Panc1 (cell line): ENCODE data around the gene SNX10.

Source experiments
- CTCF ChIP-seq: fragments of 450-650 bp; IDR thresholded peaks from 2 replicates; pipeline ENCODE4 v1.5.1; 2017; ENCODE audit warnings: mild to moderate bottlenecking
- POLR2AphosphoS5 ChIP-seq: IDR thresholded peaks from 2 replicates; pipeline ENCODE4 v1.6.1; 2012; ENCODE audit warnings: mild to moderate bottlenecking, low read depth, low read length, moderate library complexity
- SIN3A ChIP-seq: IDR thresholded peaks from 2 replicates; pipeline ENCODE4 v1.6.1; 2012; ENCODE audit warnings: low read depth, mild to moderate bottlenecking, low read length, moderate library complexity, borderline replicate concordance; ENCODE audit not compliant: insufficient read depth
- TF ChIP-seq, protein P1 (sequence below), 2 experiments: IDR thresholded peaks; 2 replicates each; pipeline ENCODE4 v1.6.1; 2011 to 2012; ENCODE audit warnings: low read depth in 2 of 2, control low read depth in 1 of 2, low read length in 1 of 2, mild to moderate bottlenecking in 1 of 2, moderate library complexity in 1 of 2; ENCODE audit not compliant: insufficient read depth in 1 of 2

DNA sequence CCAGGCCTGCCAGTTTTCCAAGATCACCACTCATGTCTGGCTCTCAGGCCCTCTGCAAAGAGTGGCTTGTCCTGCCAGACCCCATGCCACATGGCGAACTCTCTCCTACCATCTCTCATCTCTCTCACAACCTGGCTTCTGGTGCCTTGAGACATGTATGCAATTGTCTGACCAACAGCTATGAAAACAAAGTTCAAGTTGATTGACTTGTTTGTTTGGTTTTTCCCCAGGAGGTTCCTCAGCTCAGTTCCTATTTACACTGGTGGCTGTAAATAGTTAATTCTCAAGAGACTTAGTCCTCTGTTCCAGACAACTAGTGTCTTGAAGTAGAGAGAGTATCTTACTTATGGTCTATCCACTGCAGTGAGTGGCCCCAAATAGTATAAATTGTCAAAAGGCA, 131.8 kb downstream of the SNX10 start:
- TF ChIP-seq POLR2AphosphoS5 (no peak), CTCF (no peak), SIN3A (no peak)
- TF ChIP-seq, protein P1, sequence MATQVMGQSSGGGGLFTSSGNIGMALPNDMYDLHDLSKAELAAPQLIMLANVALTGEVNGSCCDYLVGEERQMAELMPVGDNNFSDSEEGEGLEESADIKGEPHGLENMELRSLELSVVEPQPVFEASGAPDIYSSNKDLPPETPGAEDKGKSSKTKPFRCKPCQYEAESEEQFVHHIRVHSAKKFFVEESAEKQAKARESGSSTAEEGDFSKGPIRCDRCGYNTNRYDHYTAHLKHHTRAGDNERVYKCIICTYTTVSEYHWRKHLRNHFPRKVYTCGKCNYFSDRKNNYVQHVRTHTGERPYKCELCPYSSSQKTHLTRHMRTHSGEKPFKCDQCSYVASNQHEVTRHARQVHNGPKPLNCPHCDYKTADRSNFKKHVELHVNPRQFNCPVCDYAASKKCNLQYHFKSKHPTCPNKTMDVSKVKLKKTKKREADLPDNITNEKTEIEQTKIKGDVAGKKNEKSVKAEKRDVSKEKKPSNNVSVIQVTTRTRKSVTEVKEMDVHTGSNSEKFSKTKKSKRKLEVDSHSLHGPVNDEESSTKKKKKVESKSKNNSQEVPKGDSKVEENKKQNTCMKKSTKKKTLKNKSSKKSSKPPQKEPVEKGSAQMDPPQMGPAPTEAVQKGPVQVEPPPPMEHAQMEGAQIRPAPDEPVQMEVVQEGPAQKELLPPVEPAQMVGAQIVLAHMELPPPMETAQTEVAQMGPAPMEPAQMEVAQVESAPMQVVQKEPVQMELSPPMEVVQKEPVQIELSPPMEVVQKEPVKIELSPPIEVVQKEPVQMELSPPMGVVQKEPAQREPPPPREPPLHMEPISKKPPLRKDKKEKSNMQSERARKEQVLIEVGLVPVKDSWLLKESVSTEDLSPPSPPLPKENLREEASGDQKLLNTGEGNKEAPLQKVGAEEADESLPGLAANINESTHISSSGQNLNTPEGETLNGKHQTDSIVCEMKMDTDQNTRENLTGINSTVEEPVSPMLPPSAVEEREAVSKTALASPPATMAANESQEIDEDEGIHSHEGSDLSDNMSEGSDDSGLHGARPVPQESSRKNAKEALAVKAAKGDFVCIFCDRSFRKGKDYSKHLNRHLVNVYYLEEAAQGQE (IDR thresholded peaks at IDR 0.05; ENCODE audit: insufficient read depth in 1 of 2, low read depth in 2 of 2, low read length in 1 of 2) = no peak
